Heart right ventricle (tissue), 16 donors: ENCODE data around the gene C1QBP. TPM values are rescaled to one million over a fixed set of nuclear protein-coding genes. Genes with fewer than 3 reads are reported as not detected.
"Not testable (repeated sequence)": the region's sequence is repeated elsewhere in the genome, so short reads cannot be mapped to it uniquely, and the experiment has no call there.

ENCODE experiments used
- ATAC-seq, 8 donors: fragments of 200-7000 bp; cut with Tn5 transposase; one replicate each; pipeline ENCODE4 v1.9.1; 2020; ENCODE audit warnings: mild to moderate bottlenecking in 8 of 8, moderate library complexity in 8 of 8, moderate number of reproducible peaks in 1 of 8
- DNase-seq, 2 donors: peaks; one replicate each; pipeline ENCODE4 v3.0.0-alpha.2; 2020
- H3K27ac ChIP-seq, 10 donors: fragments of 200-600 bp; sonication (generic) in 2 of 10; one replicate each; pipeline versions ENCODE4 v1.5.0 to v1.8.0; 2020 to 2022; ENCODE audit warnings: mild to moderate bottlenecking in 3 of 10
- H3K27me3 ChIP-seq, 7 donors: fragments of 200-600 bp; one replicate each; pipeline ENCODE4 v1.8.0; 2021 to 2022; ENCODE audit warnings: mild to moderate bottlenecking in 2 of 7
- H3K36me3 ChIP-seq, 9 donors: fragments of 200-600 bp; sonication (generic) in 1 of 9; one replicate each; pipeline versions ENCODE4 v1.5.0 to v1.8.0; 2020 to 2022; ENCODE audit warnings: mild to moderate bottlenecking in 2 of 9
- H3K4me1 ChIP-seq, 9 donors: fragments of 200-600 bp; sonication (generic) in 1 of 9; one replicate each; pipeline versions ENCODE4 v1.5.0 to v1.8.0; 2020 to 2022; ENCODE audit warnings: mild to moderate bottlenecking in 4 of 9
- H3K4me3 ChIP-seq, 10 donors: fragments of 200-600 bp; sonication (generic) in 2 of 10; one replicate each; pipeline versions ENCODE4 v1.5.0 to v1.8.0; 2020 to 2022; ENCODE audit warnings: mild to moderate bottlenecking in 7 of 10, moderate library complexity in 2 of 10
- H3K9me3 ChIP-seq, 11 donors: fragments of 200-600 bp in 10 of 11; sonication (generic) in 2 of 11; one replicate each; pipeline versions ENCODE4 v1.5.0 to v1.8.0; 2013 to 2022; ENCODE audit warnings: mild to moderate bottlenecking in 2 of 11, control low read depth in 1 of 11, moderate library complexity in 1 of 11
- CTCF ChIP-seq, 9 donors: fragments of 200-600 bp; sonication (generic) in 2 of 9; IDR thresholded peaks; one replicate each; pipeline versions ENCODE4 v1.5.0 to v1.8.0; 2021 to 2022; ENCODE audit warnings: antibody characterized with exemption in 9 of 9, mild to moderate bottlenecking in 5 of 9, moderate library complexity in 1 of 9
- WGBS, 2 donors: extraction: QIAGEN DNeasy Blood & Tissue Kit; methylation state at CpG; one replicate each; pipeline ENCODE4 v1.1.7; 2013; ENCODE audit warnings: inconsistent platforms in 1 of 2; 5-methylcytosine and 5-hydroxymethylcytosine counted together
- intact Hi-C, 10 donors: fragments of 100-400 bp; cut with DNase I; formaldehyde crosslinking; loops; one replicate each; pipeline versions ENCODE4 v1.11.1 to v1.14.2; 2022
- polyA plus RNA-seq, 2 donors: library from polyadenylated mRNA; stranded (reverse); fragments of 200-250 nt; gene quantifications; one replicate each; pipeline ENCODE4 v1.2.3, GENCODE V29; 2013
- total RNA-seq, 10 donors: library from RNA; stranded (reverse); fragmentation: NEBNext Ultra II Directional in 3 of 10; extraction: Animal tissue kit (Norgen Biotek cat#: 25700) in 3 of 10; gene quantifications; one replicate each; pipeline versions ENCODE4 v1.2.1 to v1.2.4, GENCODE V29; 2021 to 2023
- donor health status: Arrhythmogenic right ventricular cardiomyopathy.
- donor health status: ischemic (EF 13 %, LVEDD 7.1; RV severe dilation, severe dysfunction).
- donor health status: healthy with polysubstance abuse.
- donor health status: DM: no; HTN: yes; CAD: no.
- donor health status: DM: no; HTN: no; CAD: no.
- donor health status: ischemic (EF 25% LVEDD 6.9; RV normal size, moderate dysfunction).
- donor health status: ischemic (EF 25% LVEDD 5.7; RV mildly dilated, moderate dysfunction).
- donor health status: healthy.
- donor health status: DM: yes; HTN: yes; CAD: no.
- donor health status: Ischemic cardiomyopathy.
- donor health status: ischemic (EF 35%, LVEDD 5.7; RV mildly dilated, moderate dysfunction).
- donor health status: nonischemic (EF 11% LVEDD 7.7; RV severe dilation, severe dysfunction).
- donor health status: DM: yes; HTN: yes; CAD: no.
- donor health status: PGD.
- donor health status: ischemic (EF 29% LVEDD 5.4; RV normal size, mild dysfunction).
- donor health status: nonischemic (EF 23%, LVEDD 6.1; RV moderate dilation, normal function).

Gene C1QBP
- total and polyA plus RNA-seq, 12 donors, result 59.9 to 159 (median 137) TPM

- Histone ChIP-seq H3K9me3 (no peaks in the 10 kb centered on the region), H3K36me3 (peaks cover 0 to 77% (median 30%) of the 10 kb centered on the region in 9 donors), H3K4me3 (no peak overlapping the region), H3K4me1 (peaks cover 0 to 8% (median 6%) of the 10 kb centered on the region in 9 donors), H3K27ac (no peak overlapping the region), H3K27me3 (no peaks in the 10 kb centered on the region)
- ATAC-seq (no peak), DNase-seq (no peak)
- intact Hi-C loops, result loop anchor here in 1 of 10 donors (5.0 kb wide), 1 partner anchor 196 kb away; no protein-coding TSS in a partner anchor
- 94 to 97% methylated on average over 6 of the region's 6 CpGs for WGBS, 2 donors
- no peak for TF ChIP-seq CTCF (IDR thresholded peaks at IDR 0.05)
These were observed 4.8 kb upstream of the C1QBP start for GRCh38 chr17:5443728-5444127.

GRCh38 chr17:5439446-5439764 is 450 bp upstream of the C1QBP start:
- no peaks in the 10 kb centered on the region for H3K27me3 ChIP-seq
- H3K27ac ChIP-seq, result peak overlapping the region in 9 of 10 donors; percentile 72 to 91 (median 82)
- DNase-seq, result no peak
- intact Hi-C loops, result loop anchor here in 4 of 10 donors (2.0 to 10.0 kb wide), 3 partner anchors 191 to 195 kb away; no protein-coding TSS in a partner anchor
- 11 to 44% methylated on average over 1 of the region's 1 CpG for WGBS, 2 donors
- H3K36me3 ChIP-seq, result peaks cover 0 to 68% (median 21%) of the 10 kb centered on the region in 9 donors
- H3K9me3 ChIP-seq, result no peaks in the 10 kb centered on the region
- peaks cover 5 to 30% (median 20%) of the 10 kb centered on the region in 9 donors for H3K4me1 ChIP-seq
- peak in 4 of 9 donors; percentile 6 to 48 (median 37) for TF ChIP-seq CTCF (IDR thresholded peaks at IDR 0.05)
- H3K4me3 ChIP-seq, result peak overlapping the region in 9 of 10 donors; percentile 68 to 97 (median 82)
- no peak for ATAC-seq

GRCh38 chr17:5437721-5438317 is 1.1 kb downstream of the C1QBP start:
- peak overlapping the region in 5 of 10 donors; percentile 75 to 88 (median 82) for H3K27ac ChIP-seq

GRCh38 chr17:5435781-5436315 is 3.1 kb downstream of the C1QBP start:
- intact Hi-C loops, result loop anchor here in 3 of 10 donors (5.0 to 10.0 kb wide), 2 partner anchors 189 to 191 kb away; no protein-coding TSS in a partner anchor
- H3K27ac ChIP-seq, H3K27me3 ChIP-seq, ATAC-seq, H3K9me3 ChIP-seq, DNase-seq, H3K4me3 ChIP-seq: not testable (repeated sequence)
- peaks cover 5 to 35% (median 24%) of the 10 kb centered on the region in 9 donors for H3K4me1 ChIP-seq
- peaks cover 0 to 70% (median 41%) of the 10 kb centered on the region in 9 donors for H3K36me3 ChIP-seq
- 90 to 91% methylated on average over 9 to 10 of the region's 12 CpGs for WGBS, 2 donors

More at GRCh38 chr17:5437721-5438317, 1.1 kb downstream of the C1QBP start:
- peak overlapping the region in 9 of 10 donors; percentile 68 to 97 (median 82) for H3K4me3 ChIP-seq
- H3K27me3 ChIP-seq, result no peaks in the 10 kb centered on the region
- H3K4me1 ChIP-seq, result peaks cover 5 to 35% (median 24%) of the 10 kb centered on the region in 9 donors
- TF ChIP-seq CTCF (IDR thresholded peaks at IDR 0.05), result no peak
- peaks cover 0 to 70% (median 24%) of the 10 kb centered on the region in 9 donors for H3K36me3 ChIP-seq
- DNase-seq (no peak), ATAC-seq (no peak)
- WGBS, 2 donors, result 61 to 64% methylated on average over 5 of the region's 5 CpGs
- intact Hi-C loops, result loop anchor here in 4 of 10 donors (2.0 to 10.0 kb wide), 3 partner anchors 189 to 193 kb away; no protein-coding TSS in a partner anchor
- no peaks in the 10 kb centered on the region for H3K9me3 ChIP-seq
